ENCODE data around the gene SHANK1.

Gene SHANK1

DNA sequence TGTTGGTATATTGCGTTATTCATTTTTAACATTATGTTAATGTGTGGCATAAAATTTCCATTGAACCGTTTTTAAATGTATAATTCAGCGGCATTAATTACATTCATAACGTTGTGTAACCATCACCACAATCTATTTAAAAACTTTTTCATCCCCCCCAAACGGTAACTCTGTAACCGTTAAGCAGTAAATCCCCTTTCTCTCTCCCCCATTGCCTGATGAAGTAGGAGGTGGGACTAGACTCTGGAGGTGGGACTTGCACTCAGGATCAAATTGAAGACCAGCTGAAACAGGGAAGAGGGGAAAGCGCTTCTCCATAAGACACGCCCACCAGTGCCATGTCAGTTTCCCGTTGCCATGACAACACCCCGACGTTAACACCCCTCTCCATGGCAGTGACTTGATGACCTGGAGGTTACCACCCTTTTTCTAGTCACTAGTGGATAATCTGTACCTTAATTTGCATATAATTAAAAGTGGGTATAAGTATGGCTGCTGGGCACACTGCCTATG, 20.4 kb upstream of the SHANK1 start:
- H3K9ac ChIP-seq (ENCODE audit: low read length), result no peak overlapping the region
- no peaks in the 10 kb centered on the region; the same call in 1 of the 2 replicates for H3K27me3 ChIP-seq (ENCODE audit: insufficient read depth, low read length)

DNA sequence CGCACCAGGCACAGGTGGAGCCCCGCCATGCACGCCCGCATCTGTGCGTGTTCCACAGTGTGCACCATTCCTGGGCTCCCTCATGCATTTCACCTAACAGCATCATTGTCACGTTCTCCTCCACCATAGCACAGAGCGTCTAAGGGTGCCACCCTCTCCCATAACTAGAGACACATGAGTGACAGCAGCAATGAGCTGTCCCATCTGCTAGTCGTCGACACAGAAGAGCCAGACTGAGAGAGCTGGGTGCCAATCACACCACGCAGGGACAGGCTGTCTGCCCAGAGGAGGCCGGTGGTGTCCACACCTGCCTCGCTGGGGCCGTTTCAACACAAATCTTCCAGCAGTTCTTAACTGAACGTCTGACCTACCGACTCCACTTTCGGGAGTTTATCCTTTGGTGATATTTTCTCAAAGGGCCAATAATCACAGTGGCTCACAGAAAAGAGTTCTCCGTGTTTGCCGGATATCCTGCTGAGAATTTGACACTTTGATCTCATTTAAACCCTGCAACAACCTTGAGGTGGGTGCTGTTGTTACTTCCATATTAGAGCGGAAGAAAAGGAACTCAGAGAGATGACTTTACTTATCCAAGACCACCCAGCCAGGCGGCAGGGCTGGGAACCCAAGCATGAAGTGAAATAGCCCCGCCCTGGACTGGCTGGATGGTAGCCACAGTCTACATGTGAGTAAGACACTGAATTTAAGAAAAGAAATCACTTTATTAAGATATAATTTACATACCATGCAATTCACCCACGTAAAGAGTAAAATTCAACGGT, 19.7 kb upstream of the SHANK1 start:
- Histone ChIP-seq H4K20me1 (ENCODE audit: insufficient read depth, low read length) (no peaks in the 10 kb centered on the region), H3K9ac (ENCODE audit: low read length) (no peak overlapping the region), H3K27ac (ENCODE audit: low read depth, low read length, poor library complexity, severe bottlenecking) (no peak overlapping the region), H3K79me2 (ENCODE audit: insufficient read depth, low read length) (no peaks in the 10 kb centered on the region), H3K4me2 (ENCODE audit: low read length) (no peak overlapping the region), H2AFZ (ENCODE audit: low read length) (no peak overlapping the region), H3K9me3 (ENCODE audit: low read length) (no peaks in the 10 kb centered on the region), H3K9me2 (ENCODE audit: low read depth, low read length) (no peaks in the 10 kb centered on the region), H3K36me3 (ENCODE audit: insufficient read depth, low read length) (no peaks in the 10 kb centered on the region), H3K4me3 (ENCODE audit: low read depth, low read length, poor library complexity, severe bottlenecking) (no peak overlapping the region), H3F3A (ENCODE audit: insufficient read depth, low read length) (no peaks in the 10 kb centered on the region), H3K27me3 (ENCODE audit: insufficient read depth, low read length) (no peaks in the 10 kb centered on the region; the same call in 1 of the 2 replicates), H3K4me1 (ENCODE audit: insufficient read depth, low read length, severe bottlenecking) (no peaks in the 10 kb centered on the region)
- no peak for TF ChIP-seq EZH2 (IDR thresholded peaks at IDR 0.05; ENCODE audit: borderline replicate concordance, low read length)
- TF ChIP-seq, protein P1, sequence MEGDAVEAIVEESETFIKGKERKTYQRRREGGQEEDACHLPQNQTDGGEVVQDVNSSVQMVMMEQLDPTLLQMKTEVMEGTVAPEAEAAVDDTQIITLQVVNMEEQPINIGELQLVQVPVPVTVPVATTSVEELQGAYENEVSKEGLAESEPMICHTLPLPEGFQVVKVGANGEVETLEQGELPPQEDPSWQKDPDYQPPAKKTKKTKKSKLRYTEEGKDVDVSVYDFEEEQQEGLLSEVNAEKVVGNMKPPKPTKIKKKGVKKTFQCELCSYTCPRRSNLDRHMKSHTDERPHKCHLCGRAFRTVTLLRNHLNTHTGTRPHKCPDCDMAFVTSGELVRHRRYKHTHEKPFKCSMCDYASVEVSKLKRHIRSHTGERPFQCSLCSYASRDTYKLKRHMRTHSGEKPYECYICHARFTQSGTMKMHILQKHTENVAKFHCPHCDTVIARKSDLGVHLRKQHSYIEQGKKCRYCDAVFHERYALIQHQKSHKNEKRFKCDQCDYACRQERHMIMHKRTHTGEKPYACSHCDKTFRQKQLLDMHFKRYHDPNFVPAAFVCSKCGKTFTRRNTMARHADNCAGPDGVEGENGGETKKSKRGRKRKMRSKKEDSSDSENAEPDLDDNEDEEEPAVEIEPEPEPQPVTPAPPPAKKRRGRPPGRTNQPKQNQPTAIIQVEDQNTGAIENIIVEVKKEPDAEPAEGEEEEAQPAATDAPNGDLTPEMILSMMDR (IDR thresholded peaks at IDR 0.05; ENCODE audit: low read length), result no peak

More for the DNA sequence above, 20.4 kb upstream of the SHANK1 start:
- Histone ChIP-seq H3K79me2 (ENCODE audit: insufficient read depth, low read length) (no peaks in the 10 kb centered on the region), H3K9me3 (ENCODE audit: low read length) (no peaks in the 10 kb centered on the region), H2AFZ (ENCODE audit: low read length) (no peak overlapping the region), H3K9me2 (ENCODE audit: low read depth, low read length) (no peaks in the 10 kb centered on the region), H3K4me2 (ENCODE audit: low read length) (no peak overlapping the region), H3F3A (ENCODE audit: insufficient read depth, low read length) (no peaks in the 10 kb centered on the region), H4K20me1 (ENCODE audit: insufficient read depth, low read length) (no peaks in the 10 kb centered on the region), H3K4me1 (ENCODE audit: insufficient read depth, low read length, severe bottlenecking) (no peaks in the 10 kb centered on the region), H3K36me3 (ENCODE audit: insufficient read depth, low read length) (no peaks in the 10 kb centered on the region), H3K4me3 (ENCODE audit: low read depth, low read length, poor library complexity, severe bottlenecking) (no peak overlapping the region), H3K27ac (ENCODE audit: low read depth, low read length, poor library complexity, severe bottlenecking) (no peak overlapping the region)
- no peak for TF ChIP-seq EZH2 (IDR thresholded peaks at IDR 0.05; ENCODE audit: borderline replicate concordance, low read length)
- TF ChIP-seq, protein P1 (IDR thresholded peaks at IDR 0.05; ENCODE audit: low read length), result no peak

DNA sequence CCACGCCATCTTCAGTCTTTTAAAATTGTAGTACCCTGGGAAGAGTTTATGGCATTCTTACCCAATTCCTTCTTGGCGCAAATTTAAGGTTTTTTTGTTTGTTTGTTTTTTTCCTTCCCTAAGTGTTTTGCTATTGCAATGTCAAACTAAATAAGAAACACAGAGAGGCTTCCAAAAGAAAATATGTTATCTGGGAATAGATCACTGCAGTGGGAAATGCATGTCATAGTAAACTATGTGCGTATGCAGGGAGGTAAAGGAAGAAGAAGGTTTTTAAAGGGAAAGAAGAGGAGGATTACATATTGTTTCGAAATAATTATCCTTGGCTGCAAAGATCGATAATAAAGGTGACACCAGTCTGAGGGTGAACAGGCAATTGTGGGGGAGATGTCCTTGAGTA, 16.7 kb upstream of the SHANK1 start:
- Histone ChIP-seq H3K36me3 (ENCODE audit: insufficient read depth, low read length) (no peaks in the 10 kb centered on the region), H3K4me1 (ENCODE audit: insufficient read depth, low read length, severe bottlenecking) (no peaks in the 10 kb centered on the region), H4K20me1 (ENCODE audit: insufficient read depth, low read length) (no peaks in the 10 kb centered on the region), H2AFZ (ENCODE audit: low read length) (no peak overlapping the region), H3K27me3 (ENCODE audit: insufficient read depth, low read length) (no peaks in the 10 kb centered on the region; the same call in 1 of the 2 replicates), H3K4me2 (ENCODE audit: low read length) (no peak overlapping the region), H3K4me3 (ENCODE audit: low read depth, low read length, poor library complexity, severe bottlenecking) (no peak overlapping the region), H3K9ac (ENCODE audit: low read length) (no peak overlapping the region), H3K9me3 (ENCODE audit: low read length) (no peaks in the 10 kb centered on the region), H3K27ac (ENCODE audit: low read depth, low read length, poor library complexity, severe bottlenecking) (no peak overlapping the region), H3F3A (ENCODE audit: insufficient read depth, low read length) (no peaks in the 10 kb centered on the region), H3K79me2 (ENCODE audit: insufficient read depth, low read length) (no peaks in the 10 kb centered on the region), H3K9me2 (ENCODE audit: low read depth, low read length) (no peaks in the 10 kb centered on the region)
- no peak for TF ChIP-seq EZH2 (IDR thresholded peaks at IDR 0.05; ENCODE audit: borderline replicate concordance, low read length)
- TF ChIP-seq, protein P1 (IDR thresholded peaks at IDR 0.05; ENCODE audit: low read length), result no peak

Measured in OCI-LY1 (cell line).